ENCODE measurements around the gene TNIP2. TPM values are rescaled to one million over a fixed set of nuclear protein-coding genes. Genes with fewer than 3 reads are reported as not detected.

Gene TNIP2
- total and polyA plus RNA-seq, 2 of the 13 experiments (the other 11 are each of a cell fraction or from before 2014, with no cell fraction given) = 25.6 to 38.0 TPM

- TF ChIP-seq ARID5B (CRISPR knock-in tag; IDR thresholded peaks at IDR 0.05) (peak; percentile 50; the same call in 1 of the 2 replicates), CREM (IDR thresholded peaks at IDR 0.05) (no peak), CREM (CRISPR knock-in tag; IDR thresholded peaks at IDR 0.05) (no peak), ZFP37 (CRISPR knock-in tag; IDR thresholded peaks at IDR 0.05; ENCODE audit: borderline replicate concordance) (no peak), ZNF747 (CRISPR knock-in tag; IDR thresholded peaks at IDR 0.05; ENCODE audit: borderline replicate concordance) (peak; percentile 80; the same call in 1 of the 2 replicates), HOMEZ (CRISPR knock-in tag; IDR thresholded peaks at IDR 0.05; ENCODE audit: low read depth) (no peak), ZNF343 (CRISPR knock-in tag; IDR thresholded peaks at IDR 0.05) (0 out of 2 replicates have a peak, but pooled peaks have one; percentile 44), ZNF816 (CRISPR knock-in tag; IDR thresholded peaks at IDR 0.05; ENCODE audit: borderline replicate concordance) (no peak), EHMT2 (IDR thresholded peaks at IDR 0.05; ENCODE audit: borderline replicate concordance, low read depth, low read length) (no peak), NFE2L1 (CRISPR knock-in tag; IDR thresholded peaks at IDR 0.05; ENCODE audit: borderline replicate concordance) (no peak), ZNF570 (CRISPR knock-in tag; IDR thresholded peaks at IDR 0.05; ENCODE audit: borderline replicate concordance) (no peak), ZBTB42 (CRISPR knock-in tag; IDR thresholded peaks at IDR 0.05) (no peak), ZBTB40 (IDR thresholded peaks at IDR 0.05) (no peak), ZBTB40 (CRISPR knock-in tag; IDR thresholded peaks at IDR 0.05) (no peak), ZNF761 (CRISPR knock-in tag; conservative IDR thresholded peaks at IDR 0.05) (no peak)
These were observed 22.9 kb downstream of the TNIP2 start (continued) for GRCh38 chr4:2733001-2733843.
